Activated B cell treated with CpG ODN at 0.5 μM for 24 hours (primary cell): ENCODE measurements around the gene REPIN1. TPM values are rescaled to one million over a fixed set of nuclear protein-coding genes. Genes with fewer than 3 reads are reported as not detected.

ENCODE experiments used
- ATAC-seq: fragments of 200-7000 bp; cut with Tn5 transposase; one replicate; pipeline ENCODE4 v1.10.0; 2021; ENCODE audit warnings: low read depth, mild to moderate bottlenecking, moderate library complexity
- CTCF ChIA-PET: fragments of 350-600 bp; sonication (Branson Sonifier 250); formaldehyde crosslinking; loops from one replicate; lab custom pipeline; 2021; ENCODE audit warnings: antibody characterized with exemption; lab: Charles Lee
- POLR2A ChIA-PET: fragments of 350-600 bp; sonication (Branson Sonifier 250); formaldehyde crosslinking; loops from one replicate; lab custom pipeline; 2021; ENCODE audit warnings: antibody characterized with exemption; lab: Charles Lee
- DNase-seq: peaks from one replicate; pipeline ENCODE4 v3.0.0; 2022
- H3K27ac Mint-ChIP-seq: one replicate; pipeline ENCODE4 v1.8.0; 2020; ENCODE audit warnings: mixed read lengths
- H3K27me3 Mint-ChIP-seq: one replicate; pipeline ENCODE4 v1.8.0; 2021; ENCODE audit warnings: mixed read lengths
- H3K36me3 Mint-ChIP-seq: one replicate; pipeline ENCODE4 v1.8.0; 2021; ENCODE audit warnings: low read depth, mixed read lengths
- H3K4me1 Mint-ChIP-seq: one replicate; pipeline ENCODE4 v1.8.0; 2021; ENCODE audit warnings: mixed read lengths
- H3K4me3 Mint-ChIP-seq: one replicate; pipeline ENCODE4 v1.8.0; 2020; ENCODE audit warnings: mild to moderate bottlenecking, mixed read lengths
- H3K9me3 Mint-ChIP-seq: one replicate; pipeline ENCODE4 v1.8.0; 2020; ENCODE audit warnings: mixed read lengths
- intact Hi-C: fragments of 100-400 bp; cut with micrococcal nuclease; formaldehyde crosslinking; loops from one replicate; pipeline ENCODE4 v1.15.1; 2024
- total RNA-seq: library from RNA; stranded (reverse); gene quantifications from 2 replicates; pipeline ENCODE4 v1.2.3, GENCODE V29; 2022
- TF ChIP-seq, protein P1 (sequence below): fragments of 200-600 bp; IDR thresholded peaks from one replicate; pipeline ENCODE4 v1.8.0; 2022; ENCODE audit warnings: antibody characterized with exemption, mild to moderate bottlenecking

Gene REPIN1
- total RNA-seq, 1 donor from 2014 or later, result 116 TPM

DNA sequence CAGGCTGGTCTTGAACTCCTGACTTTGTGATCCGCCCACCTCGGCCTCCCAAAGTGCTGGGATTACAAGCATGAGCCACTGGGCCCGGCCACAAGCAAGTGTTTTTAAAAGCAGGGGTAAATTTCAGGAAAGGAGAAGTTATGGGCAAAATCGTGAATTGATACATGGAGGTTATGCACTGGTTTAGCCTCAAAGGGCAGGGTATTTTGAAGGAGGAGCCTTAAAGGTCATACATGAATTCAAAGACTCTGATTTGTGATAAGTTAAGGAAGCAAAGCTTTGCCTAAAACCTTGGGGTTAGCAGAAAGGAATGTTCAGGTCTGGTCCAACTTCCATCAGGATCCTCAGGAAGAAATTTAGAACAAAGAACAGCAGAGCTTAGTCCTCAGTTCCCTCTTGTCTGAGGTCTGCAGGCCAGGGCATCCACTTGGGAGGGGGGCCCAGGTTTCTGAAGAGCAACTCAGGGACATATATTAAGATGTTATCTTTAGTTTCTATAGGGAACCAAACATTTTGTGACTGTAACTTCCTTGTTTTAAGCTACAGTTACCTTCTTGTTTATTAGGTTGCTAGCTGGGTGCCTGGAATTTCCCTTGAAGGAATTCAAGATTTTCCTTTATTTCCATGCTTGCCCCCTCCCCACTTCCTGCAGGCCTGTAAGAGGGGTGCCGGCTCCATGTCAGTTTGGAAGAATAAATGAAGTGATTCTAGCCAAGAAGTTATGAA lies 2.8 kb upstream of the REPIN1 start:
- DNase-seq (no peak), ATAC-seq (peak; percentile 33)
- CTCF ChIA-PET, result interaction anchor here (0.8 to 1.5 kb wide), 3 partner anchors 9 to 41 kb away, joined by 3 to 6 read pairs (median 6); a partner anchor contains a TSS
- TF ChIP-seq, protein P1, sequence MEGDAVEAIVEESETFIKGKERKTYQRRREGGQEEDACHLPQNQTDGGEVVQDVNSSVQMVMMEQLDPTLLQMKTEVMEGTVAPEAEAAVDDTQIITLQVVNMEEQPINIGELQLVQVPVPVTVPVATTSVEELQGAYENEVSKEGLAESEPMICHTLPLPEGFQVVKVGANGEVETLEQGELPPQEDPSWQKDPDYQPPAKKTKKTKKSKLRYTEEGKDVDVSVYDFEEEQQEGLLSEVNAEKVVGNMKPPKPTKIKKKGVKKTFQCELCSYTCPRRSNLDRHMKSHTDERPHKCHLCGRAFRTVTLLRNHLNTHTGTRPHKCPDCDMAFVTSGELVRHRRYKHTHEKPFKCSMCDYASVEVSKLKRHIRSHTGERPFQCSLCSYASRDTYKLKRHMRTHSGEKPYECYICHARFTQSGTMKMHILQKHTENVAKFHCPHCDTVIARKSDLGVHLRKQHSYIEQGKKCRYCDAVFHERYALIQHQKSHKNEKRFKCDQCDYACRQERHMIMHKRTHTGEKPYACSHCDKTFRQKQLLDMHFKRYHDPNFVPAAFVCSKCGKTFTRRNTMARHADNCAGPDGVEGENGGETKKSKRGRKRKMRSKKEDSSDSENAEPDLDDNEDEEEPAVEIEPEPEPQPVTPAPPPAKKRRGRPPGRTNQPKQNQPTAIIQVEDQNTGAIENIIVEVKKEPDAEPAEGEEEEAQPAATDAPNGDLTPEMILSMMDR, result no peak
- Mint-ChIP-seq H3K4me3 (peak overlapping the region; percentile 67), H3K4me1 (peaks cover 81% of the 10 kb centered on the region), H3K9me3 (no peaks in the 10 kb centered on the region), H3K27me3 (no peaks in the 10 kb centered on the region), H3K27ac (peak overlapping the region; percentile 99), H3K36me3 (peaks cover 13% of the 10 kb centered on the region)
- POLR2A ChIA-PET, result interaction anchor here (0.8 to 16.5 kb wide), 7 partner anchors 8 to 49 kb away, joined by 3 to 421 read pairs (median 7); partner anchors contain the start of gene ZNF775
- intact Hi-C loops, result loop anchor here (1.0 to 2.0 kb wide), 4 partner anchors 10 to 43 kb away; partner anchors contain the start of genes ACTR3C, LRRC61 and ZNF775

DNA sequence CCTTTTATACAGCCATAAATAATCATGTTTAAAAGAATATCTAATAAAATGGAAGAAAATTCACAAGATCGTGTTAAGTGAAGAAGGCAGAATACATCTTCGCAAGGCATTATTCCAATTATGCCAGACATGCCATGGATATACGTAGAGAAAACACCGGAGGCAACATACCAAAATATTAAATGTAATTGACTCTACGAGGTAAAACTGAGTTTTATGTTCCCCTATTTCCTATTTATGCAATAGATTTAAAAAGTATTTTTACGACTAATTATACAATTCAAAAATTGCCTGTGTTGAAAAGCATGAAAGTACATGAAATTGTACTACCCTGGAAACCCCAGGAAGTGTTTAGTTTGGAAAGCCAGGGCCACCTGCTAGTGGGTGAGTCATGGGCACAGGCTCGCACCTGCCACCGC lies 936 bp upstream of the REPIN1 start:
- Mint-ChIP-seq H3K27ac (peak overlapping the region; percentile 95), H3K9me3 (no peaks in the 10 kb centered on the region), H3K4me3 (peak overlapping the region; percentile 84), H3K36me3 (peaks cover 23% of the 10 kb centered on the region), H3K27me3 (no peaks in the 10 kb centered on the region), H3K4me1 (peaks cover 72% of the 10 kb centered on the region)
- ChIA-PET CTCF (interaction anchor here (1.0 to 2.0 kb wide), 4 partner anchors 10 to 42 kb away, joined by 4 to 6 read pairs (median 5); no protein-coding TSS in a partner anchor), POLR2A (interaction anchor here (0.7 to 16.5 kb wide), 8 partner anchors 8 to 68 kb away, joined by 3 to 421 read pairs (median 4); partner anchors contain the start of genes ACTR3C and ZNF775)
- DNase-seq (no peak), ATAC-seq (no peak)
- intact Hi-C loops, result loop anchor here (1.0 to 2.0 kb wide), 5 partner anchors 38 to 1277 kb away; partner anchors contain the start of genes SLC4A2, ZNF786 and ZNF862
- TF ChIP-seq, protein P1, result no peak

- Mint-ChIP-seq H3K4me1 (peaks cover 71% of the 10 kb centered on the region), H3K27ac (peak overlapping the region; percentile 94), H3K9me3 (no peaks in the 10 kb centered on the region), H3K36me3 (peaks cover 37% of the 10 kb centered on the region), H3K27me3 (no peaks in the 10 kb centered on the region), H3K4me3 (peak overlapping the region; percentile 95)
- DNase-seq, result no peak
- TF ChIP-seq, protein P1, result no peak
- ChIA-PET CTCF (interaction anchor here (1.0 to 2.0 kb wide), 5 partner anchors 9 to 40 kb away, joined by 3 to 6 read pairs (median 5); no protein-coding TSS in a partner anchor), POLR2A (interaction anchor here (0.6 to 16.5 kb wide), 17 partner anchors 10 to 1386 kb away, joined by 3 to 421 read pairs (median 4); partner anchors contain the start of genes ACTR3C, GIMAP2, LRRC61 and ZNF775)
- intact Hi-C loops, result loop anchor here (1.0 to 2.0 kb wide), 6 partner anchors 10 to 1278 kb away; partner anchors contain the start of genes SLC4A2, ZNF775, ZNF786 and ZNF862
- ATAC-seq, result peak; percentile 43
Measured at GRCh38 chr7:150368884-150369747, 494 bp downstream of the REPIN1 start.

DNA sequence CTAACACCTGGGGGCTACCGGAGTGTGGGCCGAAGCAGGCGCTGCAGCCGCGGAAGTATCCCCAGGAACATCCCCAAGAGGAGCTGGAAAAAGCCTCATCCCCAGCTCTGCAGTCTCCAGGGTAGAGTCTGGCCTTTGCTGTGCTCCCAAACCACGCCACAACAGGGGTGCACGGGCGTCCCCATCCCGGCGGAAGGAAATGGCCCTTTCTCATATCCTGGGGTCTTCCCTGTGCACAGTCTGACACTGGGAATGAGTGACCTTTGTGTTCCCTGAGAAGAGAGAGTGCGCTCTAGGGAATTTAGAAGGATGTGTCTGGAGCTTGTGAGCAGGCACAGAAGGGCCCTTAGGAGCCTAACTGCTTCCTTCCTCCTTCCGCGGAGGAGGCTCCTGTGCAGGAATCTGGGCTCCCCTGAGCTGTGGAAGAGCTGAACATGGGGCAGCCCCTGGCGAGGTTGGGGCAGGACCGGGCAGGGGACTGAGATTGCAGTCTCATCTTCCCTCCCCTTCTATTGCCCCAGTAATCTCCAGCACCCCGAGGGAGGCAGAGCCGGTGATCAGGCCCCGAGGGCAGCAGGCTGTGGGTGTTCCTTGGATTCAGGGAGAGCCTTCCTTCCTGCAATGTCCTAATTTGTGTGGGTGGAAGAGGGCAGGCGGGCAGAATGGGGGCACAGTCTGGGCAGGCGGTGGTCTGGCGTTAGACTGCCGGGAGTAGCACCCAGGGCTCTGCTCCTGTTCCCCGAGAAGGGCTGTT lies 1.3 kb downstream of the REPIN1 start:
- no peak for DNase-seq
- H3K4me1 Mint-ChIP-seq, result peaks cover 73% of the 10 kb centered on the region
- H3K4me3 Mint-ChIP-seq, result peak overlapping the region; percentile 95
- no peaks in the 10 kb centered on the region for H3K9me3 Mint-ChIP-seq
- no peaks in the 10 kb centered on the region for H3K27me3 Mint-ChIP-seq
- TF ChIP-seq, protein P1, result no peak
- ATAC-seq, result no peak
- CTCF ChIA-PET, result interaction anchor here (1.0 to 2.0 kb wide), 3 partner anchors 8 to 39 kb away, joined by 3 to 5 read pairs (median 5); no protein-coding TSS in a partner anchor
- H3K27ac Mint-ChIP-seq, result peak overlapping the region; percentile 94
- peaks cover 44% of the 10 kb centered on the region for H3K36me3 Mint-ChIP-seq
- POLR2A ChIA-PET, result interaction anchor here (0.6 to 16.5 kb wide), 14 partner anchors 9 to 974 kb away, joined by 3 to 421 read pairs (median 4); partner anchors contain the start of genes ACTR3C, GIMAP2, LRRC61 and ZNF775
- intact Hi-C loops, result loop anchor here (1.0 to 2.0 kb wide), 4 partner anchors 9 to 1279 kb away; partner anchors contain the start of genes SLC4A2, ZNF775, ZNF786 and ZNF862
